Measurements from ENCODE around the gene CFAP92.
"Not testable (repeated sequence)": the region's sequence is repeated elsewhere in the genome, so short reads cannot be mapped to it uniquely, and the experiment has no call there.

GRCh38 chr3:128864849-128865804 is 128.7 kb downstream of the CFAP92 start:
- TF ChIP-seq CSRNP3 (CRISPR knock-in tag; IDR thresholded peaks at IDR 0.05); PATZ1 (CRISPR knock-in tag; IDR thresholded peaks at IDR 0.05; ENCODE audit: borderline replicate concordance); ARNTL (CRISPR knock-in tag; IDR thresholded peaks at IDR 0.05; ENCODE audit: borderline replicate concordance, low read depth); PPARA (CRISPR knock-in tag; IDR thresholded peaks at IDR 0.05; ENCODE audit: borderline replicate concordance); TCF4 (CRISPR knock-in tag; IDR thresholded peaks at IDR 0.05; ENCODE audit: borderline replicate concordance): not testable (repeated sequence)
